H1 (cell line): ENCODE data around the gene MYLK4. TPM values are rescaled to one million over a fixed set of nuclear protein-coding genes. Genes with fewer than 3 reads are reported as not detected.

Experiments used
- CTCF ChIA-PET: fragments of 300-600 bp; sonication (Branson Sonifier 250); formaldehyde crosslinking; loops from one replicate; lab custom pipeline; 2021; ENCODE audit not compliant: partially characterized antibody; lab: Charles Lee
- POLR2A ChIA-PET: fragments of 300-600 bp; sonication (Branson Sonifier 250); formaldehyde crosslinking; loops from one replicate; lab custom pipeline; 2021; ENCODE audit warnings: inconsistent platforms; ENCODE audit not compliant: partially characterized antibody; lab: Charles Lee
- DNase-seq, 2 experiments: peaks; one replicate each; pipeline versions ENCODE4 v3.0.0 to v3.0.0-alpha.2; 2010 to 2022; ENCODE audit warnings: low spot score in 2 of 2, low read depth in 1 of 2, mixed read lengths in 1 of 2
- FAIRE-seq: peaks from 2 replicates; lab custom pipeline; 2011; peaks lifted over from hg19 to GRCh38; lab: Jason Lieb, UNC
- H2AFZ ChIP-seq: 2 replicates; pipeline ENCODE4 v1.8.1; 2012; ENCODE audit warnings: low read length, inconsistent platforms
- H2AK5ac ChIP-seq: 2 replicates; pipeline ENCODE4 v1.6.1; 2013; ENCODE audit warnings: low read depth, low read length
- H2BK120ac ChIP-seq: replicated peaks from 2 replicates; pipeline ENCODE3; 2013; ENCODE audit warnings: low read depth, low read length, inconsistent platforms
- H2BK12ac ChIP-seq: 2 replicates; pipeline ENCODE4 v1.6.1; 2013; ENCODE audit warnings: low read depth, low read length
- H2BK15ac ChIP-seq: 2 replicates; pipeline ENCODE4 v1.6.1; 2013; ENCODE audit warnings: low read length
- H2BK20ac ChIP-seq: 2 replicates; pipeline ENCODE4 v1.6.1; 2013; ENCODE audit warnings: low read length
- H2BK5ac ChIP-seq: 2 replicates; pipeline ENCODE4 v1.6.1; 2013; ENCODE audit warnings: low read depth, low read length
- H3K14ac ChIP-seq: 2 replicates; pipeline ENCODE4 v1.6.1; 2013; ENCODE audit warnings: inconsistent platforms; ENCODE audit not compliant: insufficient read length
- H3K18ac ChIP-seq: 2 replicates; pipeline ENCODE4 v1.6.1; 2013; ENCODE audit warnings: low read length; ENCODE audit errors: extremely low read depth
- H3K23ac ChIP-seq: 2 replicates; pipeline ENCODE4 v1.6.1; 2013; ENCODE audit warnings: inconsistent platforms; ENCODE audit not compliant: insufficient read length
- H3K23me2 ChIP-seq: 2 replicates; pipeline ENCODE4 v1.6.1; 2013; ENCODE audit warnings: low read depth, low read length
- H3K27ac ChIP-seq: 2 replicates; pipeline ENCODE4 v1.6.1; 2011; ENCODE audit warnings: low read depth, low read length, inconsistent platforms
- H3K27me3 ChIP-seq, 4 experiments: replicated peaks in 1 of 4; 1 replicate in 1 of 4; 2 replicates in 3 of 4; pipeline versions ENCODE4 v1.6.1 to v1.8.1; 2011 to 2013; ENCODE audit warnings: low read length in 3 of 4, mild to moderate bottlenecking in 3 of 4, inconsistent platforms in 2 of 4, mixed read lengths in 2 of 4, moderate library complexity in 1 of 4; ENCODE audit not compliant: control insufficient read depth in 3 of 4, insufficient read depth in 3 of 4; ENCODE audit errors: extremely low read depth in 1 of 4
- H3K36me3 ChIP-seq, 4 experiments: 2 replicates each; pipeline versions ENCODE4 v1.6.1 to v1.8.1; 2011 to 2013; ENCODE audit warnings: mild to moderate bottlenecking in 4 of 4, low read length in 3 of 4, moderate library complexity in 2 of 4, control low read depth in 1 of 4, inconsistent platforms in 1 of 4; ENCODE audit not compliant: insufficient read depth in 4 of 4, control insufficient read depth in 2 of 4
- H3K4ac ChIP-seq: replicated peaks from 2 replicates; pipeline ENCODE3; 2013; ENCODE audit warnings: low read length, low read depth, mixed read lengths, inconsistent platforms; ENCODE audit not compliant: insufficient read length
- H3K4me1 ChIP-seq, 4 experiments: replicated peaks in 1 of 4; 1 replicate in 1 of 4; 2 replicates in 3 of 4; pipeline versions ENCODE4 v1.6.1 to v1.8.1; 2011 to 2013; ENCODE audit warnings: low read length in 3 of 4, inconsistent platforms in 2 of 4, mixed read lengths in 1 of 4; ENCODE audit not compliant: insufficient read depth in 4 of 4, control insufficient read depth in 3 of 4
- H3K4me2 ChIP-seq, 2 experiments: 2 replicates each; pipeline versions ENCODE4 v1.6.1 to v1.8.1; 2011 to 2013; ENCODE audit warnings: low read depth in 2 of 2, low read length in 2 of 2, control low read depth in 1 of 2, inconsistent platforms in 1 of 2, mild to moderate bottlenecking in 1 of 2; ENCODE audit not compliant: insufficient read depth in 1 of 2
- H3K4me3 ChIP-seq, 4 experiments: fragments of 200-600, 300-600 bp in 1 of 4; sonication (generic), shearing (Covaris generic), sonication (Bioruptor Twin) in 1 of 4; 2 replicates each; pipeline versions ENCODE4 v1.5.1 to v1.8.1; 2011 to 2016; ENCODE audit warnings: low read length in 4 of 4, low read depth in 3 of 4, control low read depth in 2 of 4, inconsistent platforms in 2 of 4, mild to moderate bottlenecking in 2 of 4, mixed read lengths in 1 of 4, moderate library complexity in 1 of 4; ENCODE audit not compliant: insufficient read depth in 2 of 4; ENCODE audit errors: extremely low read depth in 1 of 4
- H3K56ac ChIP-seq: replicated peaks from 2 replicates; pipeline ENCODE3; 2013; ENCODE audit warnings: low read depth, mild to moderate bottlenecking, mixed read lengths, low read length, inconsistent platforms; ENCODE audit not compliant: insufficient read length
- H3K79me1 ChIP-seq: 2 replicates; pipeline ENCODE4 v1.6.1; 2013; ENCODE audit warnings: low read depth, low read length, control low read depth
- H3K79me2 ChIP-seq, 2 experiments: 2 replicates each; pipeline versions ENCODE4 v1.6.1 to v1.8.1; 2012 to 2013; ENCODE audit warnings: low read length in 2 of 2, mild to moderate bottlenecking in 2 of 2, inconsistent platforms in 1 of 2; ENCODE audit not compliant: insufficient read depth in 2 of 2, control insufficient read depth in 1 of 2
- H3K9ac ChIP-seq, 4 experiments: replicated peaks in 1 of 4; 1 replicate in 1 of 4; 2 replicates in 3 of 4; pipeline versions ENCODE4 v1.6.1 to v1.8.1; 2011 to 2013; ENCODE audit warnings: low read depth in 3 of 4, low read length in 3 of 4, control low read depth in 2 of 4, mild to moderate bottlenecking in 2 of 4, moderate library complexity in 2 of 4, inconsistent platforms in 1 of 4; ENCODE audit errors: extremely low read depth in 1 of 4
- H3K9me3 ChIP-seq, 2 experiments: 2 replicates each; pipeline versions ENCODE4 v1.6.1 to v1.8.1; 2012 to 2013; ENCODE audit warnings: mild to moderate bottlenecking in 2 of 2, moderate library complexity in 2 of 2, control low read depth in 1 of 2, inconsistent platforms in 1 of 2, low read depth in 1 of 2, low read length in 1 of 2, mixed read lengths in 1 of 2; ENCODE audit not compliant: insufficient read depth in 2 of 2
- H4K20me1 ChIP-seq, 2 experiments: replicated peaks in 1 of 2; 2 replicates each; pipeline versions ENCODE3 to v1.8.1; 2011 to 2013; ENCODE audit warnings: inconsistent platforms in 2 of 2, low read length in 2 of 2, mild to moderate bottlenecking in 1 of 2; ENCODE audit not compliant: insufficient read depth in 2 of 2, control insufficient read depth in 1 of 2
- H4K5ac ChIP-seq: 2 replicates; pipeline ENCODE4 v1.6.1; 2013; ENCODE audit warnings: low read length, low read depth, mixed read lengths, inconsistent platforms; ENCODE audit not compliant: insufficient read length
- H4K8ac ChIP-seq: 2 replicates; pipeline ENCODE4 v1.8.0; 2013; ENCODE audit warnings: mild to moderate bottlenecking, moderate library complexity, low read length, inconsistent platforms; ENCODE audit not compliant: insufficient read depth; ENCODE audit errors: extremely low read depth
- H4K91ac ChIP-seq: replicated peaks from 2 replicates; pipeline ENCODE3; 2013; ENCODE audit warnings: low read length, mixed read lengths, inconsistent platforms; ENCODE audit not compliant: insufficient read length
- CTCF ChIP-seq, 3 experiments: IDR thresholded peaks; 1 replicate in 2 of 3; 2 replicates in 1 of 3; pipeline versions ENCODE4 v1.5.1 to v1.6.1; 2011; ENCODE audit warnings: low read length in 3 of 3, mild to moderate bottlenecking in 3 of 3, inconsistent platforms in 2 of 3, low read depth in 1 of 3, moderate library complexity in 1 of 3; ENCODE audit not compliant: insufficient read depth in 1 of 3; ENCODE audit errors: control extremely low read depth in 1 of 3
- EP300 ChIP-seq, 2 experiments: IDR thresholded peaks; 1 replicate in 1 of 2; 2 replicates in 1 of 2; pipeline ENCODE4 v1.6.1; 2011 to 2012; ENCODE audit warnings: low read depth in 2 of 2, low read length in 2 of 2, mild to moderate bottlenecking in 2 of 2, borderline replicate concordance in 1 of 2, inconsistent platforms in 1 of 2, moderate library complexity in 1 of 2
- RAD21 ChIP-seq, 2 experiments: IDR thresholded peaks in 1 of 2; conservative IDR thresholded peaks in 1 of 2; 2 replicates each; pipeline ENCODE4 v1.6.1; 2011; ENCODE audit warnings: low read depth in 2 of 2, low read length in 2 of 2, improper control_type of control experiment in 1 of 2, inconsistent platforms in 1 of 2, mild to moderate bottlenecking in 1 of 2, moderate library complexity in 1 of 2
- WGBS, 2 experiments: shearing (Covaris generic) in 1 of 2; methylation state at CpG; one replicate each; pipeline versions ENCODE4 v1.1.6 to v1.1.7; 2013 to 2015; ENCODE audit warnings: low lambda C conversion rate in 2 of 2, mixed read lengths in 2 of 2, inconsistent platforms in 1 of 2, low coverage in 1 of 2, missing lambda C conversion rate in 1 of 2; ENCODE audit not compliant: insufficient replicate concordance in 2 of 2, insufficient coverage in 1 of 2, insufficient read length in 1 of 2; ENCODE audit errors: extremely low coverage in 1 of 2, missing lambda C conversion rate in 1 of 2; 5-methylcytosine and 5-hydroxymethylcytosine counted together
- polyA plus RNA-seq, 7 experiments: library from polyadenylated mRNA; depleted of rRNA in 3 of 7; stranded (reverse) in 5 of 7; unstranded in 2 of 7; fragments of >200 nt in 5 of 7; fragments of 200-250 nt in 2 of 7; gene quantifications; 1 replicate in 5 of 7; 2 replicates in 1 of 7; 4 replicates in 1 of 7; pipeline versions ENCODE4 v1.2.1 to v1.2.3, GENCODE V29; 2011 to 2013; ENCODE audit warnings: missing spikeins in 2 of 7, mixed read lengths in 2 of 7
- total RNA-seq: library from RNA; stranded (reverse); fragmentation: NEBNext Ultra II Directional; extraction: Animal tissue kit (Norgen Biotek cat#: 25700); gene quantifications from 2 replicates; pipeline ENCODE4 v1.2.1, GENCODE V29; 2021

The MYLK4 gene
- total and polyA plus RNA-seq, 2 of the 8 experiments (the other 6 are each of a cell fraction or from before 2014, with no cell fraction given): 0.11 to 0.17 TPM

GRCh38 chr6:2695454-2696095 lies 55.1 kb downstream of the MYLK4 start:
- ChIA-PET CTCF (interaction anchor here (0.6 to 5.9 kb wide), 17 partner anchors 9 to 917 kb away, joined by 3 to 39 read pairs (median 4); no protein-coding TSS in a partner anchor), POLR2A (no interaction called here)
- Histone ChIP-seq H3K18ac (no peak overlapping the region), H2AK5ac (no peak overlapping the region), H3K4me3 (no peak overlapping the region), H3K23me2 (peaks cover 3% of the 10 kb centered on the region; the same call in 1 of the 2 replicates), H3K4ac (no peak overlapping the region), H3K27me3 (no peaks in the 10 kb centered on the region; a peak in 1 of 7 replicates), H2AFZ (no peak overlapping the region), H3K4me2 (no peak overlapping the region), H3K14ac (no peak overlapping the region), H3K4me1 (no peaks in the 10 kb centered on the region), H4K5ac (no peak overlapping the region), H3K56ac (no peak overlapping the region), H4K91ac (no peak overlapping the region), H3K79me1 (no peaks in the 10 kb centered on the region), H3K23ac (no peak overlapping the region), H2BK120ac (no peak overlapping the region), H4K20me1 (no peaks in the 10 kb centered on the region), H2BK12ac (no peak overlapping the region), H3K9me3 (no peaks in the 10 kb centered on the region), H3K9ac (no peak overlapping the region), H4K8ac (no peak overlapping the region), H2BK15ac (no peak overlapping the region), H2BK5ac (no peak overlapping the region), H3K36me3 (no peaks in the 10 kb centered on the region), H3K79me2 (no peaks in the 10 kb centered on the region), H3K27ac (no peak overlapping the region), H2BK20ac (no peak overlapping the region)
- DNase-seq: no peak
- FAIRE-seq: no peak
- 83% methylated on average over 5 of the region's 5 CpGs; no CpG with 5 or more reads in 1 of the 2 experiments for WGBS, 2 experiments
- TF ChIP-seq CTCF (IDR thresholded peaks at IDR 0.05; ENCODE audit: control extremely low read depth in 1 of 3, insufficient read depth in 1 of 3, low read depth in 1 of 3, low read length in 3 of 3): peak in 2 of 3 experiments; percentile 35 to 43; a peak in 2 of 4 replicates
- TF ChIP-seq EP300 (IDR thresholded peaks at IDR 0.05; ENCODE audit: borderline replicate concordance in 1 of 2, low read depth in 2 of 2, low read length in 2 of 2): no peak
- TF ChIP-seq RAD21 (IDR thresholded peaks at IDR 0.05 in 1 of 2, conservative IDR thresholded peaks at IDR 0.05 in 1 of 2; ENCODE audit: low read depth in 2 of 2, low read length in 2 of 2): peak; percentile 64 to 74
